Measurements from ENCODE around the gene DPYSL4.

GRCh38 chr10:132204781-132205473 is 18.2 kb downstream of the DPYSL4 start:
- TF ChIP-seq EZH2 (IDR thresholded peaks at IDR 0.05; ENCODE audit: borderline replicate concordance) (no peak), CTCF (IDR thresholded peaks at IDR 0.05; ENCODE audit: poor library complexity) (no peak), EZH2phosphoT487 (IDR thresholded peaks at IDR 0.05; ENCODE audit: low read depth, severe bottlenecking, unreplicated experiment) (no peak)

All from hepatocyte (in vitro differentiated cells).